K562 (cell line): ENCODE results near the gene PRDM1. TPM values are rescaled to one million over a fixed set of nuclear protein-coding genes. Genes with fewer than 3 reads are reported as not detected.

Experiments
- CAMTA2 ChIP-seq: fragments of 250-450 bp; sonication (Bioruptor Pico); conservative IDR thresholded peaks from 2 replicates; pipeline ENCODE4 v1.5.1; 2022
- FOXJ3 ChIP-seq: sonication (generic); formaldehyde crosslinking; IDR thresholded peaks from 2 replicates; pipeline ENCODE4 v1.4.0; 2020; ENCODE audit warnings: mild to moderate bottlenecking, missing genetic modification reagents
- JUNB ChIP-seq: fragments of 450-650 bp; formaldehyde crosslinking; conservative IDR thresholded peaks from 2 replicates; pipeline ENCODE4 v1.4.0; 2020; ENCODE audit warnings: mild to moderate bottlenecking
- LARP7 ChIP-seq: fragments of 450-650 bp; IDR thresholded peaks from 2 replicates; pipeline ENCODE4 v1.6.1; 2016
- NCOA2 ChIP-seq, 2 experiments: fragments of 450-650 bp; IDR thresholded peaks; 2 replicates each; pipeline ENCODE4 v1.6.1; 2018; ENCODE audit warnings: mild to moderate bottlenecking in 2 of 2, moderate library complexity in 1 of 2; ENCODE audit not compliant: partially characterized antibody in 2 of 2
- PKNOX1 ChIP-seq: fragments of 450-650 bp; IDR thresholded peaks from 2 replicates; pipeline ENCODE4 v1.6.1; 2016
- RNF219 ChIP-seq: fragments of 250-450 bp; sonication (Bioruptor Pico); IDR thresholded peaks from 2 replicates; pipeline ENCODE4 v1.5.0; 2022; ENCODE audit warnings: mild to moderate bottlenecking
- ZMIZ1 ChIP-seq, 2 experiments: fragments of 150-350 bp in 1 of 2; IDR thresholded peaks; 2 replicates each; pipeline ENCODE4 v1.6.1; 2012 to 2016; ENCODE audit warnings: low read depth in 2 of 2, low read length in 2 of 2, mild to moderate bottlenecking in 1 of 2, moderate library complexity in 1 of 2
- ZNF253 ChIP-seq: fragments of 250-450 bp; sonication (Bioruptor Pico); conservative IDR thresholded peaks from 2 replicates; pipeline ENCODE4 v1.6.1; 2021; ENCODE audit warnings: mild to moderate bottlenecking
- ZNF3 ChIP-seq: fragments of 250-450 bp; sonication (Bioruptor Pico); IDR thresholded peaks from 2 replicates; pipeline ENCODE4 v1.5.0; 2021; ENCODE audit warnings: mild to moderate bottlenecking, moderate library complexity
- polyA plus RNA-seq, 8 experiments: library from polyadenylated mRNA; depleted of rRNA in 4 of 8; stranded (reverse) in 5 of 8; unstranded in 3 of 8; fragments of >200 nt; fragmentation: Nextera tagmentation in 2 of 8; fragmentation: Illumina TruSeq in 1 of 8; extraction: Ambion mirVana in 2 of 8; extraction: Trizol in 1 of 8; gene quantifications; 2 replicates each; pipeline versions ENCODE4 v1.2.1 to v1.2.3, GENCODE V29; 2011 to 2014; ENCODE audit warnings: inconsistent platforms in 1 of 8, missing spikeins in 1 of 8
- total RNA-seq, 7 experiments: library from RNA; depleted of rRNA in 6 of 7; stranded (reverse); fragments of >200 nt in 6 of 7; fragmentation: Illumina TruSeq in 2 of 7; extraction: Trizol in 2 of 7; gene quantifications; 2 replicates each; pipeline versions ENCODE4 v1.2.1 to v1.2.3, GENCODE V29; 2011 to 2021; ENCODE audit warnings: low replicate concordance in 1 of 7

Gene PRDM1
- total and polyA plus RNA-seq, 9 of the 15 experiments (the other 6 are each of a cell fraction or from before 2014, with no cell fraction given): 0.09 to 0.89 (median 0.27) TPM

- TF ChIP-seq ZMIZ1 (IDR thresholded peaks at IDR 0.05; ENCODE audit: low read depth in 2 of 2, low read length in 2 of 2) (no peak), RNF219 (CRISPR knock-in tag) (no peak), CAMTA2 (CRISPR knock-in tag) (no peak), JUNB (CRISPR knock-in tag) (no peak), ZNF253 (CRISPR knock-in tag) (no peak), PKNOX1 (peak; percentile 31; the same call in 1 of the 2 replicates), LARP7 (no peak), ZNF3 (no peak), FOXJ3 (CRISPR knock-in tag) (no peak), NCOA2 (IDR thresholded peaks at IDR 0.05; ENCODE audit: partially characterized antibody in 2 of 2) (no peak)
These were observed 26.8 kb upstream of the PRDM1 start (continued) for GRCh38 chr6:106059331-106059730.
